Upper lobe of left lung (tissue), 4 donors: Measurements from ENCODE around the gene GAB2.

Source experiments
- EP300 ChIP-seq, 4 donors: sonication (generic); formaldehyde crosslinking; IDR thresholded peaks; one replicate each; pipeline ENCODE4 v1.5.1; 2017; ENCODE audit warnings: antibody characterized with exemption in 4 of 4, control low read depth in 2 of 4
- POLR2AphosphoS5 ChIP-seq, 2 donors: sonication (generic); formaldehyde crosslinking; IDR thresholded peaks; one replicate each; pipeline ENCODE4 v1.5.1; 2017; ENCODE audit warnings: antibody characterized with exemption in 2 of 2
- TF ChIP-seq, protein P1 (sequence below), 6 experiments: fragments of 450-650 bp in 4 of 6; fragments of 200-600 bp in 2 of 6; sonication (generic) in 2 of 6; IDR thresholded peaks; one replicate each; pipeline ENCODE4 v1.5.1; 2016 to 2019; ENCODE audit warnings: antibody characterized with exemption in 6 of 6

DNA sequence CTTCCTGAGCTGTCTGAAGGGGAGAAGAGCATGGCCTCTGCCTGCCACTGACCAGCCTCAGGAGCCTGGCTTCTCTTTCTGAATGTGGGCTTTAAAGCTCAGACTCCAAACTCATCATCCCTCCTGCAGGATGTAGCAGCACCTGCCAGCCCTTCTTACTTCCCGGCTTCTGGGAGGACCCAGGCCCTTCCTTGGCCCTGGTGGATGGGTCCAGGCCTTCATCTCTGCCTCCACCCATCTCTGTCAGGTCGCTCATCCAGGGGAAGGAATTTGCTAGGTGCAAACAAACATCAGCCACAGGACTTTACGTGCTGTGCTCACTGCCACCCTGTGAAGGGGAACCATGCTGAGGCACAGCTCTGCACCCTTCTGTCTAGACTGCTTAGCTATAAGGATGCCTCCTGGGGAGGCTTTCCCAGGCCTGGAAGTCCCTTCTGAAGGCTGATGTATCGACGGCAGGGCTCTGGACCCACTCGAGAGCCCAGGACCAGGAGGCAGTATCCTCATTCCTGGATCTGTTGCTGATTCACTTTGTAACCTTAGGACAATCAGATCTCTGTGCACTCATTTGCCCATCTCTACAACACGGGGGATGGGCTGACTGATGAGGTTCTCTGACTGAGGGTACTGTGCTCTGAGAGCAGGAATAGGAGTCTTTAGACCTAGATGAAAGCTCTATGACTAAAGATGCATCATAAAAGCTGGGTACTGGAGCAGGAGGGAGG, 198.0 kb downstream of the GAB2 start:
- TF ChIP-seq, protein P1, sequence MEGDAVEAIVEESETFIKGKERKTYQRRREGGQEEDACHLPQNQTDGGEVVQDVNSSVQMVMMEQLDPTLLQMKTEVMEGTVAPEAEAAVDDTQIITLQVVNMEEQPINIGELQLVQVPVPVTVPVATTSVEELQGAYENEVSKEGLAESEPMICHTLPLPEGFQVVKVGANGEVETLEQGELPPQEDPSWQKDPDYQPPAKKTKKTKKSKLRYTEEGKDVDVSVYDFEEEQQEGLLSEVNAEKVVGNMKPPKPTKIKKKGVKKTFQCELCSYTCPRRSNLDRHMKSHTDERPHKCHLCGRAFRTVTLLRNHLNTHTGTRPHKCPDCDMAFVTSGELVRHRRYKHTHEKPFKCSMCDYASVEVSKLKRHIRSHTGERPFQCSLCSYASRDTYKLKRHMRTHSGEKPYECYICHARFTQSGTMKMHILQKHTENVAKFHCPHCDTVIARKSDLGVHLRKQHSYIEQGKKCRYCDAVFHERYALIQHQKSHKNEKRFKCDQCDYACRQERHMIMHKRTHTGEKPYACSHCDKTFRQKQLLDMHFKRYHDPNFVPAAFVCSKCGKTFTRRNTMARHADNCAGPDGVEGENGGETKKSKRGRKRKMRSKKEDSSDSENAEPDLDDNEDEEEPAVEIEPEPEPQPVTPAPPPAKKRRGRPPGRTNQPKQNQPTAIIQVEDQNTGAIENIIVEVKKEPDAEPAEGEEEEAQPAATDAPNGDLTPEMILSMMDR (IDR thresholded peaks at IDR 0.05), result no peak
- TF ChIP-seq EP300 (IDR thresholded peaks at IDR 0.05), result no peak
- TF ChIP-seq POLR2AphosphoS5 (IDR thresholded peaks at IDR 0.05), result no peak
